MCF 10A (cell line): ENCODE measurements around the gene RAD54L. TPM values are rescaled to one million over a fixed set of nuclear protein-coding genes. Genes with fewer than 3 reads are reported as not detected.

Experiments
- BruUV-seq: library from RNA; stranded (reverse); fragments of 400-500 nt; replicated peaks from 2 replicates; lab custom pipeline; 2021; lab: Mats Ljungman, UMichigan
- CTCF ChIA-PET: fragments of 300-600 bp; sonication (Branson Sonifier 250); formaldehyde crosslinking; extraction: SDS; loops from one replicate; lab custom pipeline; 2021; ENCODE audit warnings: antibody characterized with exemption, inconsistent platforms; lab: Yijun Ruan, JAX
- POLR2A ChIA-PET: fragments of 300-600, 350-650 bp; sonication (Branson Sonifier 250); formaldehyde crosslinking; extraction: SDS; loops from one replicate; lab custom pipeline; 2020; ENCODE audit warnings: antibody characterized with exemption, inconsistent platforms; lab: Yijun Ruan, JAX
- DNase-seq: peaks from one replicate; pipeline ENCODE4 v3.0.0-alpha.2; 2018; ENCODE audit not compliant: unreplicated experiment
- H3K27ac Mint-ChIP-seq: one replicate; pipeline ENCODE4 v1.8.0; 2022; ENCODE audit warnings: mild to moderate bottlenecking, low read depth, mixed read lengths; ENCODE audit not compliant: unreplicated experiment
- H3K27me3 Mint-ChIP-seq: one replicate; pipeline ENCODE4 v1.8.0; 2022; ENCODE audit warnings: mixed read lengths; ENCODE audit not compliant: insufficient read depth, unreplicated experiment
- H3K36me3 Mint-ChIP-seq: one replicate; pipeline ENCODE4 v1.8.0; 2022; ENCODE audit warnings: mild to moderate bottlenecking, moderate library complexity, mixed read lengths; ENCODE audit not compliant: insufficient read depth, unreplicated experiment
- H3K4me1 Mint-ChIP-seq: one replicate; pipeline ENCODE4 v1.8.0; 2022; ENCODE audit warnings: mixed read lengths; ENCODE audit not compliant: insufficient read depth, unreplicated experiment
- H3K4me3 Mint-ChIP-seq: one replicate; pipeline ENCODE4 v1.8.0; 2022; ENCODE audit warnings: mild to moderate bottlenecking, moderate library complexity, mixed read lengths; ENCODE audit not compliant: unreplicated experiment
- H3K9me3 Mint-ChIP-seq: one replicate; pipeline ENCODE4 v1.8.0; 2022; ENCODE audit warnings: mixed read lengths; ENCODE audit not compliant: unreplicated experiment
- CTCF ChIP-seq: fragments of 200-600 bp; IDR thresholded peaks from one replicate; pipeline ENCODE4 v1.8.0; 2022; ENCODE audit warnings: antibody characterized with exemption, mild to moderate bottlenecking; ENCODE audit not compliant: unreplicated experiment
- intact Hi-C: fragments of 100-400 bp; cut with micrococcal nuclease; formaldehyde crosslinking; loops from 2 replicates; pipeline ENCODE4 v1.14.1; 2022
- total RNA-seq: library from RNA; stranded (reverse); gene quantifications from 2 replicates; pipeline ENCODE4 v1.2.3, GENCODE V29; 2022

RAD54L gene
- total RNA-seq, 1 experiment from 2014 or later = 4.5 TPM

DNA sequence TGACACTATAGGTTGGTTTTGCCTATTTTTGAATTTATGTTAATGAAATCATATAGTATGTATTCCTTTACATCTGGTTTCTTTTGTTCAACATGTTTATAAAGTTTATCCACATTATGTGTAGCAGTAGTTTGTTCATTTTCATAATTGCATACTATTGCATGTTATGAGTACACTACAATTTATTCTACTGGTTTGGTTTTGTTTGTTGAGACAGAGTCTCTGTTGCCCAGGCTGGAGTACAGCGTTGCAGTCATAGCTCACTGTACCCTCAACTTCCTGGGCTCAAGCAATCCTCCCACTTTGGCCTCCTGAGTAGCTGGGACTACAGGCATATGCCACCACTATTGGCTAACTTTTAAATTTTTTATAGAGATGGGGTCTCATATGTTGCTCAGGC lies 21.0 kb downstream of the RAD54L start:
- intact Hi-C loops = no loop called here
- no peaks in the 10 kb centered on the region for H3K9me3 Mint-ChIP-seq
- TF ChIP-seq CTCF = no peak
- H3K27ac Mint-ChIP-seq = no peak overlapping the region
- H3K4me3 Mint-ChIP-seq = no peak overlapping the region
- ChIA-PET POLR2A (interaction anchor here (0.6 kb wide), 1 partner anchor 1230 kb away, joined by 4 read pairs; no protein-coding TSS in a partner anchor), CTCF (no interaction called here)
- DNase-seq = no peak
- BruUV-seq = no TSS peak
- no peaks in the 10 kb centered on the region for H3K4me1 Mint-ChIP-seq
- H3K27me3 Mint-ChIP-seq = no peaks in the 10 kb centered on the region
- H3K36me3 Mint-ChIP-seq = peaks cover 29% of the 10 kb centered on the region

GRCh38 chr1:46274225-46275029 lies 26.9 kb downstream of the RAD54L start:
- DNase-seq = no peak
- ChIA-PET POLR2A (interaction anchor here (1.3 to 2.1 kb wide), 7 partner anchors 9 to 29 kb away, joined by 3 to 8 read pairs (median 5); partner anchors contain the start of genes LRRC41 and UQCRH), CTCF (interaction anchor here (0.6 to 1.2 kb wide), 3 partner anchors 30 to 643 kb away, joined by 3 to 7 read pairs (median 4); no protein-coding TSS in a partner anchor)
- Mint-ChIP-seq H3K27ac (no peak overlapping the region), H3K9me3 (no peaks in the 10 kb centered on the region), H3K4me3 (no peak overlapping the region), H3K4me1 (no peaks in the 10 kb centered on the region), H3K27me3 (no peaks in the 10 kb centered on the region), H3K36me3 (peaks cover 52% of the 10 kb centered on the region)
- BruUV-seq = no TSS peak
- TF ChIP-seq CTCF = no peak
- intact Hi-C loops = no loop called here

GRCh38 chr1:46275030-46275337 lies 27.4 kb downstream of the RAD54L start:
- ChIA-PET POLR2A (interaction anchor here (0.9 to 2.1 kb wide), 7 partner anchors 9 to 28 kb away, joined by 3 to 8 read pairs (median 5); partner anchors contain the start of genes LRRC41 and UQCRH), CTCF (no interaction called here)
- intact Hi-C loops = no loop called here
- Mint-ChIP-seq H3K9me3 (no peaks in the 10 kb centered on the region), H3K4me3 (no peak overlapping the region), H3K4me1 (no peaks in the 10 kb centered on the region), H3K36me3 (peaks cover 56% of the 10 kb centered on the region), H3K27ac (no peak overlapping the region), H3K27me3 (no peaks in the 10 kb centered on the region)
- no TSS peak for BruUV-seq
- TF ChIP-seq CTCF = no peak
- DNase-seq = no peak

DNA sequence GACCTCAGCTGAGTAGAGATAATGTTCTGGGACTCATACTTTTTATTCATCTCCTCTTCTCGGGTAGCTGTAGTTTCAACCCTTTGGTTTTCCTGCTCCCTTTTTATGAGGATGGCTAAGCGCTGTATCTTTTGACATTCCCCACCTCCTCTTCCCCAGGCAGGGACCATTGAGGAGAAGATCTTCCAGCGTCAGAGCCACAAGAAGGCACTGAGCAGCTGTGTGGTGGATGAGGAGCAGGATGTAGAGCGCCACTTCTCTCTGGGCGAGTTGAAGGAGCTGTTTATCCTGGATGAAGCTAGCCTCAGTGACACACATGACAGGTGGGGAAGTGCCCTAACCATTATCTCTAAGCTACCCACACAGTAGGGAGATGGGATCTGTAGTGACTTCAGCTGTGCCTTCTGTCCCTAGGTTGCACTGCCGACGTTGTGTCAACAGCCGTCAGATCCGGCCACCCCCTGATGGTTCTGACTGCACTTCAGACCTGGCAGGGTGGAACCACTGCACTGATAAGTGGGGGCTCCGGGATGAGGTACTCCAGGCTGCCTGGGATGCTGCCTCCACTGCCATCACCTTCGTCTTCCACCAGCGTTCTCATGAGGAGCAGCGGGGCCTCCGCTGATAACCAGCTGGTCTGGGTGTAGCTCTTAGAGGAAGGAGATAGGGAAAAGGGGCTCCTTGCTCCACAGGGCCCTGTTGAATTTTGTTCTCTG lies 30.3 kb downstream of the RAD54L start:
- no TSS peak for BruUV-seq

More for the DNA sequence above, 30.3 kb downstream of the RAD54L start:
- H3K27ac Mint-ChIP-seq = no peak overlapping the region
- no peak for DNase-seq
- TF ChIP-seq CTCF = no peak
- intact Hi-C loops = no loop called here
- no peaks in the 10 kb centered on the region for H3K9me3 Mint-ChIP-seq
- POLR2A ChIA-PET = interaction anchor here (0.6 to 2.0 kb wide), 7 partner anchors 10 to 543 kb away, joined by 3 to 7 read pairs (median 3); no protein-coding TSS in a partner anchor
- peaks cover 65% of the 10 kb centered on the region for H3K36me3 Mint-ChIP-seq
- no peaks in the 10 kb centered on the region for H3K4me1 Mint-ChIP-seq
- H3K4me3 Mint-ChIP-seq = no peak overlapping the region
- H3K27me3 Mint-ChIP-seq = no peaks in the 10 kb centered on the region
- CTCF ChIA-PET = interaction anchor here (0.6 to 1.5 kb wide), 2 partner anchors 13 to 271 kb away, joined by 3 to 4 read pairs; no protein-coding TSS in a partner anchor
